NCI-H345 treated with DMSO at 0.1 percent for 48 hours (cell line): Measurements from ENCODE around the gene SCD.

Source experiments
- DNase-seq: peaks from one replicate; lab custom pipeline; 2025; ENCODE audit not compliant: unreplicated experiment; lab: John Stamatoyannopoulos, UW

SCD gene

DNA sequence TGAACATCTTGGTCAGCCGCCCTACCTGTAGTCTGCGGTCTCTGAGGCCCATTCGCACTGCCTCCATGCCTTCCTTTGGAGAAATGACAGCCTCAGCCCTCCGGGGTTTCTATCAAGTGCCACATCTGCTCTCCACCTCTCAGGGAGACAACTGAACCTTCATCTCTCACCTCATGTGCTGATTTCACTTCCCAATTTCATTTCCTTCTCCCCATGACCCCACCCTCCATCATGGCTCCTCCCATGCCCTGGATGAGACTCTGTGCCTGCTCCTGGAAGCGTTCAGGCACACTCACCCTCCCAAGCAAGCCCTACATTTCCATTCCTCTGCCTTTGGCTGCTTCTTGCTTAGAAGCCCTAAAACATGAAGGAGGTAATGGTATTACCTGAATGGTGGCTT, 7.8 kb upstream of the SCD start:
- no peak for DNase-seq

DNA sequence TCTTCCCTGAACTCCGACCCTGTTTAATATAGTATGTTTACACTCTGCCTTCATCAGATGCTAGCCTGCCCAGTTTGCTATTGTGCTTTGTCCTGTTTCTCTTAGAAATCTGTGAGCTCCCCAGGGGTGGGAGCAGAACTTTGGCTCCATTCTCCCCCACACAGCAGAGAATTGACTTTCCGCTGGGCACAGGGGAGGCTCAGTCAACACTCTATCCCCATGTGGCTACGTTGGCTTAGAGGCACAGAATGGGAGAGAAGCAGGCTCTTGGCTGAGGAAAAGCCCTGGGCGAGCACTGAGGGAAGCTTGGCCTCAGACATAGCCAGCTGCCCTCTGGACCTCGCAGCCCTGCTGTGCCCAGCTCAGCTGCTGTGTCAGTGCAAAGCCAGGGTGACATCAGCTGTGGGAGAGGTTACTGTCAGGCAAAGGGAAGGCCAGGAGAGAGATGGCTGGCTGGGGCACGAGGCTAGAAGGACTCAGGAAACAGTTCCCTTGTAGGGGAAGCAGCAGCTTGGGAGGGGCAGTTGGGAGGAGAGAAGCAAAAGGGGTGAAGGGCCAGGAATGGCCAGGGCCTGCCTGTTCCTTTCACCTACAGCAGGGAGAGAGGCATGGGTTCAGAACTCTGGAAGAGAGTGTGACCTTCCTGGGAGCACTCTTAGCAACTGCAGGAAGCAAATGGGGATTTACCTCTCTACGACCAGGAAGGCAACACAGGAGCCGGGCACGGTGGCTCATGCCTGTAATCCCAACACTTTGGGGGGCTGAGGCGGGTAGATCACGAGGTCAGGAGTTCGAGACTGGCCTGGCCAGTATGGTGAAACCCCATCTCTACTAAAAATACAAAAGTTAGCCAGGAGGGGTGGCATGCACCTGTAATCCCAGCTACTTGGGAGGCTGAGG, 5.8 kb upstream of the SCD start:
- DNase-seq, result peak; percentile 52

DNA sequence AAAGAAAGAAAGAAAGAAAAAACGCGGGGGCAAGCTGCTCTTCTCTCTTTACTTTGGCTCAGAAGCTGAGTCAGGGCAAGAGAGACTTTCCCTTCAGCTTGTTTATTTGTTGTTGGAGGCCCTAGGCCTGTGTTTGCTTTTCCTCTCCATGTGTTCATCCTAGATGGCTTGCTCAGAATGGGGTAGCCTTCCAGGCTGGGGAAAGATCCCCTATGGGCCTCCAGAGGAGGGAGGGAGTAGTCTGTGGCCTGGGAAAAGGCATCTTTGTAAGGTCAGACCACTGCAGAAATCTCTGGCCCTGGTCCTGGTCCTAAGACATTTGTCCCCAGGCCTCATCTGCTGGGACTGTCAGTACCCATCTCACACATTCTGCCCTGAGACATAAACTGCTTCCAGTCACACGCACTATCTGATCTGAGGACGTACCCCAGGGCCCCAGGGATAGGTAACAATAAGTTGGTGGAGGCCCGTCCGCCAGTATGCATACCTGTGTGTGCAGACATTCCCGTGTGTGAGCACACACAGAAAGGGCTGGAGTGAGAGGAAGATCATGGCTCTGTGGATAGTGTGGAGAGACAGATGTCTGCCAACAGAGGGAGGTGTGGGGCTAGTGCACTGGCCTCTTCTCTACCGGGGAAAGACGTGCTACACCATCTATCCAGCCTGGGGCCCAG, 4.9 kb upstream of the SCD start:
- peak; percentile 33 for DNase-seq

DNA sequence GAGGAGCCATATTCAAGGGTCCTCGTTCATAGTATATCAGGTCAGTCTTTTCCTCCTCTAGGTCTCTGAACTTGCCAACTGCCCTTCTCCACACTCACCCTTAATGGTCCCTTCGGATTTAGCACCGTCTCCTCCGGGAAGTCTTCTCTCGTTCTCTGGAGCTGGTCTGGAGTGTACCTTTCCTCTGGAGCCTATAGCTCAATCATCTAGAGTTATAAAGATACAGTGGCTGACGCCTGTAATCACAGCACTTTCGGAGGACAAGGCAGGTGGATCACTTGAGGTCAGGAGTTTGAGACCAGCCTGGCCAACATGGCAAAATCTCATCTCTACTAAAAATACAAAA, 4.4 kb upstream of the SCD start:
- no peak for DNase-seq

DNA sequence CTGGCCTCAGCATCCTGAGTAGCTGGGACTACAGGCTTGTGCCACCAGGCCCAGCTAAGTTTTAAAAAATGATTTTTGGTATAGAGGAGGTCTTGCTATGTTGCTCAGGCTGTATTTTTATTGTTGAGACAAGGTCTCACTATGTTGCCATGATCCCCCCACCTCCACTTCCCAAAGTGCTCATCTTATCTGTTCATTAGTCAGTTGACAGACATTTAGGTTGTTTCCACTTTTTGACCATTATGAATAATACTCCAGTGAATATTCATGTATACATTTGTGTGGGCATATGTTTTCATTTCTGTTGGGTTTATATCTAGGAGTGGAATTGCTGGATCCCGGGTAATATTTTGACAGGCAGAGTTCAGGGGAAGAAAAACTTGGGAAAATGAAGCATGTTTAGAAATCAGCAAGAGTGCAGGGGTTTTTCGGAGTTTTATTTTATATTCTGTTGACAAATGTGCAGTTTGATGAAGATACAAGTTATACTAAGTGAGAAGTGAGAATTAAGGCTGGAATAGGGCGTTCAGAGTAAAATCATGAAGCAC, 2.7 kb upstream of the SCD start:
- no peak for DNase-seq

DNA sequence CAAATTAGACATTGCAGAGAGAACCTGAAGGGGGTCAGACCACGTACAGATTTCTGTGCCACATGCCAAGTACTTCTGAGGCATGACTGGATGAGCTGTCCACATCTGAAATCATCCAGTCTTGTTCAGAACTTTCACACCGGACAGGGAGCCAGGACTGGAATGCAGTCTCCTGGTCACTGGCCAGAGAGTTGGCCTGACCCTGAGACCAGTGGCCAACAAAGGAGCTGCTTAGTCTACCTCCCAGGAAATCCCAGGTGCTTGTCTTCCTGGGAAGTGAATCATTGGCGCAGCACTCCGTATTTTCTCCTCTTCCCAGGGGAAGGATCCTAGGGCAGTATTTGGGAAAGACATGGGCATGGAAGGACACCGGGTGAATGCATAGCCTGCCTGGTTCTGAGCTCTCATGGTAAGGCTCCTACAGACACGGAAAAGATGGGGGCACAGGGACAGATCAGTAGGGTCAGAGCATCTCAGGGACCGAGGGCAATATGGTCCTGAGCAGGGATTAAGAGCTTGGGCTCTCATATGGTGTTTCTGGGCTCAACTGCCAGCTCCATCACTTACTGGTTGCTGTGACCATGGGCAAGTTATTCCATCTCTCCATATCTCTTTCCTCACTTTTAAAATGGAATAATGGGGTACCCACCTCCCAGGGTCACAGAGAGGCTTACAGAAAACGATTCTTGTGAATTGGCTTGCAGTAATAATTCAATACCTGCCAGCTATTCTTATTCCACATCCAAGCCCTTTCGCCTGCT, 1.3 kb upstream of the SCD start:
- DNase-seq, result no peak

DNA sequence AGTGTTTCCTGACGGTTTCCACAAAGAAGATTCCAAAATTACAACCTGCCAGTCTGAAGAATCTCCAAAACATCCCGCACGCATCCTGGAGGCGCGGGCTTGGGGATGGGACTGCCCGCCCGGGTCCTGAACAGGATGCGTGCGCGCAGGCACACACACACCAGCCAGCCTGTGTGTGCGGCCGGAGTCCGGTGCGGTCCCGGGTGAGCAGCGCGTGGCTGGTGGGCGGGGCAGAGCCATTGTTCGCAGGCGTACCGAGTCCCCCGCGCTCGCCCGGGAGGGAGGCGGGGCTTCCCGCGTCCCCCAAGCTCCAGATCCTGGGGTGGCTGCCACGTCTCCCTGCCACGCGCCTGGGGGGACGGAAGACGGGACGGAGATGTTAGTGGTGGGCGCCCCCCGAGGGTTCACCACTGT, 675 bp upstream of the SCD start:
- peak; percentile 28 for DNase-seq

DNA sequence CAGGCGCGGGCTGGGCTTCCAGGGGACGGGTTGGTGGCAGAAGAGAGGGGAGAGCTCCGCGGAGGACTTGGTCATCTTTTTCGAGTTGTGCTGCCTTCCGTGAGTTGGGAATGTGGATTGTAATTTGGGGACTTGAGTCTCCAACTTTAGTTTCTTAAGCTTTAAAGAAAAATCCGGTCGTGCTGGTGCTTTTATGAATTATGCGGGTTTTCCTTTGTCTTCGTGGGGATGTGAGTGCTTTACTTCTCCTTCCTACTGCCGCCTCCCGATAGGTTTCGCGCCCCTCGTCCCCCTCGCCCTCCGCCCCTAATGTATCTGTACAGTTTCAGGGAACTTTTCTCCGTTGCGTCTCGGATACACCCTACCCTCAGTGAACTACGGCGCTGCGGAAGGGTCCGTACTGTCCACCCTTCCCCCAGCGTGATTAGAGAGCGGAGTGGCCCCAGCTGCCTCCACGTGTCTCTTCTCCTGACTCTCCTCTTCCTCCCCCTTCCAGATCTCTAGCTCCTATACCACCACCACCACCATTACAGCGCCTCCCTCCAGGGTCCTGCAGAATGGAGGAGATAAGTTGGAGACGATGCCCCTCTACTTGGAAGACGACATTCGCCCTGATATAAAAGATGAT, 649 bp downstream of the SCD start:
- DNase-seq, result no peak

DNA sequence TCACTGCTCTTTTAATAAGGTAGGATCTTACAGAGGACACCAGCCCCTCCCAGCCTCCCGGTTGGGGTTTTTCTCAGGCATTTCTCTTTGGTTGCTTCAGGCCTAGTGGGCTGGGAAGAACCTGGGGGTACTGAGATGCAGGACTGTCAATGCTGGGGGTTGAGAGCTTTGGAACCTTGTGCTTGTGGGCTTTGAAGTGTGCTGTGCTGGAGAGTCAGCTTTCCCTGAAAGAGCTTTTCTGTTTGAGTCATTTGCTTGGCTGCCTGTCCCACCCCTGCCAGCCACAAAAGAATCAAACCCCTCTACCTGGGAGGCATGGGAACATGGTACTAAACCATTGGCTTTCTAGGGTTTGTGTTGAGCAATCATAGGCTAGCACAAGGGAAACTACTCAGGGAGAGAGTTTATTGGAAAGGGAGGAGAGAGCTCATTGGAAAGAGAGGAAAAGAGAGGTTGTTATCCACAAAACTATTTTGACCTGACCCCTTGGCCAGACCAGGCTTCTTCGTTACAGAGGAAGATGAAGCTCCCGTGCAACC, 1.4 kb downstream of the SCD start:
- DNase-seq, result no peak

DNA sequence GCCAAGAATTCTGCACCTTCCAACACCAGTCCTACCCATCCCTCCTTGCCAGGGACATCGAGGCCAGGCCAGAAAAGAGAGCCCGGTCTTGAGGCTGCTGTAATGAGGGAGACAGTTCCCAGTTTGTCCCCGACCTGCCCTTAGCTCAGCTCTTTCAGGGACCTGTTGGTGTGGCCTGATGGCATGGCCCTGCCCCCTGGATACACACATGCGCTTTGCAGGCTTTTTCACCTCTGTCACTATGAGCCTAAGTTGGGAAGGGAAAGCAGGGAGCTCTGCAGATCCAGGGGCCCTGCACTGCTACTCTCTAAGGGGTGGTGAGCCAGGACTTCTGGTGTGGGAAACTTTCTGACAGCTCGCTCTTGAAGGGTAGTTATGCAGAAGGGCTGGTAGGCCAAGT, 2.1 kb downstream of the SCD start:
- DNase-seq, result no peak

DNA sequence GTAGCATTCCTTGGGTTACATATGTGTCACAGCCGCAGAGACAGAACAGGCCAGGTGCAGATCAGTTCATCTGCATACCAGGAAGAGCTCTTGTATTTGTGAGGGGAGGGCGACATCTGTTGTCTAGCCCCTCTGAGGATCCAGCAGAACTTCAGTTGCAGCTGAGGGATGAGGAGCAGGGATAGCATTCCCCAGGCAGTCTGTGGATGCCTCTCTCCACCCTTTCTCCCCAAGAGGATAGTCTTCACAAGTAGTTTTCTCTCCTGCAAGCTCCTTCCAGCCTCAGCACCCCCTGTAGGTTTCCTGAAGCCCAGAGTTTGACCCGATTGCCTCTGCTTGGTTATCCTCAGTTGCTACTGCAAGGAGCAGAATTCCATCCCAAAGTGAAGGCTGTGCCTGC, 2.6 kb downstream of the SCD start:
- no peak for DNase-seq

DNA sequence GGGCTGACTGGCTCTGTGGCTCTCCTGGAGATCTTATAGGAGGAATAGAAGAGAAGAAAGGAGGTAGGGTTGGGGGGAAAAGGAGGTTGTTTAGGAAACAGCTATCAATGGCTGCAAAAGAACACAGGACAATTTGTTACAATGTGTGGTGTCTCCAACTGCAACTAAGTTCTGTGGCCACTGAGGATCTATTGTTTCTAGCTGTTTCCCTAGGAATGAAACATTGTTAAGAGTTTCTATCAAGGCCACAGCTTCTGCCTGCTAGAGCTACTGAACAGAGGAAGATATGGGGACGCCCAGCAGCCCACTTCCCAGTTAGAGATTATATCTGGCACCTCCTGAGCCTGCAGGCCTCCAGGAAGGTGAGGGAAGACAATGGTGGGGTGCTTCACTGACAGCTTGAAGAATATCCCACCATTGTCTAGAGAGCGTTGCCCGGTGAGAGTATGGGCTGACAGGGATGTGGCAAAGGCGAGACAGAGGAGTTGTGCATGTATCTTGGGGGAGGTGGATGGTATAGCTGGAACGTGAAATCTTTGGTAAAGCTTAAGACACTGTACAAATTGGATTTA, 4.0 kb downstream of the SCD start:
- no peak for DNase-seq

DNA sequence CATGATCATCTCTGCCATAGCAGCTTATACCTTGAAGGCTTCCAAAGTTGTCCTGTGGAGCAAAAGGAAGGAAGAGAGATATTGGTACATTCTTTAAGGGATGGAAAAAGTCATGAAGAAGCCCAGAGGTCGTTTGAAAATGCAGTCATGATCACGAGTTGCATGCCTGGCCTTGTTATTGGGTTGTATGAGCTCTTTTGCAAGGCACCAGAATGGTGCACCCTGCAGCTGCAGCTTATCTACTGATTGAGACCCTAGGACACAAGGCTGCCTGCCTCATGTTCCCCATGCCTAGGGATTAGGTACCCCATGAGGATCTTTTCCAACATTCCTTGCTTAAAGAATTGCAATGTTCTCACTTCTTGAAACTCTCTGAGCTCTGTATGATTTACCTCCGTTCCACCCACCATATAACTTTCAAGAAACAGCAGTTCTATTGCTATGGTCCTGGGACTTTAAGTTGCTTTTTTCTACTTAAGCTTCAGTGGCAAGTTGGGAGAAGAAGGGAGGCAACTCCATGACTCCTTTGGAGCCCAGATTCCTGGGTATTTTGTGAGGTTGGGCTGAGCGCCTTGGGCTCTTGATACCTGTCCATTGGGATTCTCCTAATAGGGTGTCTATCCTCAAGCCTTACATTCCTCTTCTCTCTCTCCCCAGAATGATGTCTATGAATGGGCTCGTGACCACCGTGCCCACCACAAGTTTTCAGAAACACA, 6.9 kb downstream of the SCD start:
- no peak for DNase-seq

DNA sequence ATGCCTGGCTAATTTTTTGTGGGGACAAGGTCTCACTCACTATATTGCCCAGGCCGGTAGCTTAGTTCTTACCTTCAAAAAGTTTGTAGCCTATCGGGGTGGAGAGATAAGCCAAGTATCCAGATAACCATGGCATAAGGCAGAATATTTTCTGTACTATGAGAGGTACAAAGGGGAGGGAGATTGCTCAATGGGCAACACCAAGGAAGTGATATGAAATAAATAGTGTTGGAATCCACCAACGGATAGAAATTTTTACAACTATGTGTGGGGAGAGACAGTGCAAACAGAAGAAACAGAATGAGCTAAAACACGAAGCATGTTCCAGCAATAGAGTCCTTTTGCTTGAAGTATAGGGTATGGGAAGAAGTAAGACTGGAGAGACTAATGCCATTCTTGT, 8.1 kb downstream of the SCD start:
- no peak for DNase-seq

DNA sequence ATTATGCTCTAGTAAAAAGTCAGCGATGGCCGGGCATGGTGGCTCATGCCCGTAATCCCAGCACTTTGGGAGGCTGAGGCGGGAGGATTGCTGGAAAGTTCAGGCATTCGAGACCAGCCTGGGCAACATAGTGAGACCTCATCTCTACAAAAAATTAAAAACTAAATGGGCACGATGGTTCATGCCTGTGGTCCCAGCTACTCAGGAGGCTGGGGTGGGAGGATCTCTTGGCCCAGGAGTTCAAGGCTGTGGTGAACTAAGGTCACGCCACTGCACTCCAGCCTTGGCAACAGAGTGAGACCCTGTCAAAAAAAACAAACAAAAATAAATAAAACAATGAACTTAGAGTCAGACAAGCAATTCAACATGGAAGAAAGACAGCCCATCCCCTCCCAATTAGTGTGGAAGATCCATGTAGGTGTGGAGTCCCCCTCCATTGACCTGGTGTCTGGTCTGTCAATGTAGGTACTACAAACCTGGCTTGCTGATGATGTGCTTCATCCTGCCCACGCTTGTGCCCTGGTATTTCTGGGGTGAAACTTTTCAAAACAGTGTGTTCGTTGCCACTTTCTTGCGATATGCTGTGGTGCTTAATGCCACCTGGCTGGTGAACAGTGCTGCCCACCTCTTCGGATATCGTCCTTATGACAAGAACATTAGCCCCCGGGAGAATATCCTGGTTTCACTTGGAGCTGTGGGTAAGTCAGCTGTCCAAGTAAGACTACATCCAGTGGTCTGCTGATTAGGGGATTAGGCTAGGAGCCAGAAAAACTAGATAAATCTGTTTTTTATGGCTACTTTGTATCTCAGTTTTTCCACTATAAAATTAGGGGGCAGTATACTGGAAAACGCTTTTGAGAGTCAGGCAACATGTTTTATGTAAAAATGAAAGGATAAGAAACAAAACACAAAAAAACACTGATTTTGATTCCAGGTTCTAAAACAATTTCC, 9.3 kb downstream of the SCD start:
- DNase-seq, result no peak

DNA sequence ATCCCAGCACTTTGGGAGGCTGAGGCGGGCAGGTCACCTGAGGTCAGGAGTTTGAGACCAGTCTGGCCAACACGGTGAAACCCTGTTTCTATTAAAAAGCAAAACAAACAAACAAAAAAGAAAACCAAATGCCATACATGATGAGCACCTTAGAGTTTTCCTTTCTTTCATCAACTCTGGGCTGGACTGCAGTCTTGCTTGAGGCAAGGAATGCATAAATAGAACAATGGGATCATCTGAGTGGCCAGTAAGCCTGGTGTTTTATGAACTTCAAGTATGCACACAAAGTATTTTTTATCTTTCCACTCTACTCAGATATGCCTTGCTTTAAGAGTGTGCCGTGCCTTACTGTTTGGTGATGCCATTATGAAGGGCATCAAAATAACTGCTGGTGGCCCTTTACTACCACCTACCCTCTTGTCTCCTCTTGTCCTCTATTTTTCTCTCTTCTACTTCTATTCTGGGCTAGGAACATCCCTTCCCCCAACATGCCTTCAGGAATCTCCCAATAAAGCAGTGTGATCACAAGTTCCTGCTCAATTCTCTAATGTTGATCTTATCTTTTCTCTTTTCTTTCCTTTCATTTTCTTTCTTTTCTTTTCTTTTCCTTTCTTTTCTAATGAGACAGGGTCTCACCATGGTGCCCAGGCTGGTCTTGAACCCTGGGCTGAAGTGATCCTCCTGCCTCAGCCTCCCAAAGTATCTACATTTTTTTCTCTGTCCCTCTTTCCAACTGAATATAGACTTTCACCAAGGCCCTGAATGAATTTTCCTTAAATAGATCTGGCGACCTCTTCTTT, 10.2 kb downstream of the SCD start:
- DNase-seq, result no peak

DNA sequence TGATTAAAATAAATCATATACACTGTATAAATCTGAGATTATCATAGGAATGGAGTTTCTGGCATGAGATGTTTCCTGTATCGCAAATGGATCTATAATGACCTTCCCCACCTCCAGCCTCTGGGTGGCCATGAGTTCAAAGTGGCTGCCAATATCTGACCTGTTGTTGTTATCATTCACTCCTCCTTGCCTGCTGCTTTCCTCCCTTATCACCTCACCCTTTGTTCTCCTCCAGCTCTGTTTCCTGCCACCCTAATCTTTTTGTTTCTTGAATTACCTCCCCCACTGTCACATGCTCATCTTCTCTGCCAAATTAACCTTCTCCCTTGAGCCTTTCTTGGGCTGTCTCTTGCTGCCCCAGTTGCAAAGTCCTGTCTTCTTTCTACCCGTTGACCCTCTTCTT, 12.0 kb downstream of the SCD start:
- DNase-seq, result no peak

DNA sequence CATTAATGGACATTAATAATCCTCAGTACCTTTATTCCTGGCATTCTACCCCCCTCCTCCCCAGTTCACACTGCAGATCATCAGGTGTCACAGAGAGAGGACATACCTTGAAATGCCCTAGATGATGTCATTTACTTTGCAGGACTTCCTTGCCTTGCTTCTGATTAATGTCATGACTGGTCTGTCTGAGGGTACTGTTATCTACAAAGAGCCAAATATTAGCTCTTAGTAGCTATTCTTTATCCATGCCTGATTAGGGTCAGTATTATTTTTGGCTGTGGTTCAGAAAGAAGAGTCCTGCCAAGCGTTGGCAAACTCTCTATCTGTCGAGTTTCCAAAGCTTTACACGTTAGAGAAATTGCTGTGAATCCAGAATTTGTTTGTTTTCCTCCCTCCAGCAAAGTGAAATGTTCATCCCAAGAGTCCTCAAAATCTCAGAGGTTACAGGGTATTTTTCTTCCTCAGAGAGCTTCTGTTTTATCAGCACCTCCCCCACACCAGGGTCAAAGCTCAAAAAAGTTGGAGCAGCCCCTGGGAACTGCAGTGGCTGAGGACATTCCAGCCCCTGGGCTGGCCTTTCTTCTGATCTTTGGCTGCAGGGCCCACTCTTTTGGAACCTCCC, 12.6 kb downstream of the SCD start:
- DNase-seq, result no peak
